Stimulated activated CD4-positive, alpha-beta T cell treated with anti-CD3 and anti-CD28 coated beads, Interleukin-12 subunit alpha, Interleukin-12 subunit beta, amount 100 ng/mL, for 24 hours (primary cell): Measurements from ENCODE around the gene SRSF8.
"Not testable (repeated sequence)": the region's sequence is repeated elsewhere in the genome, so short reads cannot be mapped to it uniquely, and the experiment has no call there.

Experiments used
- DNase-seq, 2 experiments: peaks; one replicate each; pipeline ENCODE4 v3.0.0-alpha.2; 2020; ENCODE audit warnings: low read depth in 2 of 2

The SRSF8 gene

DNA sequence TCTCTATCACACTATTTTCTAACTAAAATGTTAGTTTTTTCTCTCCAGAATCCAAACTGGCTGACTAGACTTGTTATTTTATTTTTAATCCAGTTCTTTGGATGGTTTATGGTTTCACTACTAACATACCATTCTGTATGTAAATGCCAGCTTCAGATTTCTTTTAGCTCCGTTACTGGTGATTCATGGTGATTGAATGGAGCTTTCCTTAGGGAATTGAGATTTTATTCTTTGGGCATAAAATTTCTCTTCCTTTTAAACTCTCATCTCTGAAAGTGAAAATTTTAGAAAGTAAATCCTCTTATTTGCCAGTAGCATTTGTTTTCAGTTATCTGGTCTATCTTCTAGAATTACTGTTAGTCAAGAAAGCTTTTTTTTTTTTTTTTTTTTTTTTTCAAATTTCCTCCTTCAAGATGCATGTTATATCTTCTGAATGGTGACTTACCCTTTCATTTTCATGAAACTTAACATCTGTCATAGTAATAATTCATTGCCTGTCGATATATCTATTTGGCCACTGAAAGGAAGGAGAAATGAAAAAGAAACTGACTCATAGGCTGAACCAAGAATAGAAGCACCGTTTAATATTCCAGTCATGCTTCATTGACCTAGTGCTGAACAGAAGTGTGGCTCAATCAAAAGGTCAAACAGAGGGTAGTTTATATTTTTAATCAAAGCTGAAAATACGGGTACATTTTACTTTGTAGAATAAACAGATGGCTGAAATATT lies 29.3 kb downstream of the SRSF8 start:
- DNase-seq, result no peak

DNA sequence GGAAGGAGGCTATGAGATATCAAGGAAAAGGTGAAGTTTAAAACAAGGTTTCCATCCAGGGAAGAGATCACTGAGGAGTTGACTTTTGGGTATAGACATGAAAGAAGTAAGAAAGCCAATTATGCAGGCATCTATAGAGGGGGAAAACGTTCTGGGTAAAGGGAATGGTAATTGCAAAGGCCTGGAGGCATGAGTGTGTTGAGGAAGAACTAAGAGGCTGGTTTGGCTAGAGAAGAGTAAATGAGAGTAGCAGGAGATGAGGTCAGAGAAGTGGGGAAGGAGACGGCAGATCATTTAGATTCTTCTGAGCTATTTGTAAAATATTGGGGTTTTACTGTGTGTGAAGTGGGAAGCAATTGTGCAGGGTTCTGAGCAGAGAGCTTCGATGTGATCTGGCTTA lies 30.5 kb downstream of the SRSF8 start:
- no peak for DNase-seq

DNA sequence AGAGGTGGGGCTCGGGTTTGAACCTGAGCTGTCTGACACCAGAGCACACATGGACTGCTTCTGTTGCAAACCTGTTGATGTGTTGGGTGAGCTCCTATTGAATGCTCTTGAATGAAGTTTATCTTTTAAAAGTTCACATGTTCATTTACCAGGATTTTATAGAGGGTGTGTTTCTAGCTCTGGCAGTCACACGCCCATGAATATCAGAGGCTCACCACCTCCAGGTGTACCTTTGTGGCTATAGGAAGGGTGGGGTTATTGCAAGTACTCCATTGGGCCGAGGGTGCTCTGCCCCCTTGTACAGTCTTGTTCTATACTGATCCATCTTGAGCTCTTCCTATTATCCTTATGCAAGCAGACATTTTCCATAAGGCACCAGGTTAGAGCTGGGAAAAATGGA lies 32.1 kb downstream of the SRSF8 start:
- DNase-seq, result no peak

DNA sequence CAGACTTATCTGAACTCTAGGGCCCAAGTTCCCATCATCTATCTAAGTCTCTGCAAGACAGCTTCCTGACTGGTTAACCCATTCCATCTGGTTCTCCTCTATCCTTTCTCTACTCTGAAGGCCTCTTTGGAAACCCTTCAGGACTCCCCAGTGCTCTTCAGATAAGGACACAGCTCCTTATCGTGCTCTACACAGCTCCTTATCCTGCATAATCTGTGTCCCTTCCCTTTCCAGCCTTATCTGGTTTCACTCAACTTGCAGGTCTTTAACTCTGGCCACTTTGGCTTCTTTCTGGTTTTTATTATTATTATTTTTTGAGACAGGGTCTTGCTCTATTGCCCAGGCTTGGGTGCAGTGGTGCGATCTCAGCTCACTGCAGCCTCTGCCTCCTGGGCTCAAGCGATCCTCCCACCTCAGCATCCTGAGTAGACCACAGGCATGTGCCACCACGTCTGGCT lies 33.5 kb downstream of the SRSF8 start:
- no peak for DNase-seq

DNA sequence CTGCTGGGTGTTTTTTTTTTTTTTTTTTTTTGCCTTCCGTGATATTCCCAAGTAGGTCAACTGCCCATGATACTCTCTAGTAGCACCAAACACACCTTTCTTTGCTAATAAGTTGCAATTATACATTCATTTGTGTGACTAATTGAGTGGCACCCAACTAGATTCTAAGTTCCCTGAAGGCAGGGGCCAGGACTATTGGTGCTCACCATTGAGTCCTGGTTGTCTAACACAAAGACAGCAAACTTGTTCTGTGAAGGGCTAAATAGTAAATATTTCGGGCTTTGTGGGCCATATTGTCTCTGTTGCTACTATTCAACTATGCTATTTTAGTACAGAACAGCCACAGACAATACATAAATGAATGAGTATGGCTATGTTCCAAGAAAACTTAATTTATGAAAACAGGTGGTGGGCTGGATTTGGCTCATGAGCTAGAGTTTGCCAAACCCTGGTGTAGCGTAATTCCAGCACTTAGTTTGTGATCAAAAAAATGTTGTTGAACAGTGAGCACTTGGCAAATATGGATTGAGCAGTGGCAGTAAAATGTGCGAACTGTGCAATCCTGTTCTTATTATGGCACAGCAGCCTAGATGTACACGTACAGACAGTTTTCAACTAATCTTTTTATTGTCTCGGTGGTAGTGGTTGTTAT lies 34.3 kb downstream of the SRSF8 start:
- DNase-seq, result no peak

DNA sequence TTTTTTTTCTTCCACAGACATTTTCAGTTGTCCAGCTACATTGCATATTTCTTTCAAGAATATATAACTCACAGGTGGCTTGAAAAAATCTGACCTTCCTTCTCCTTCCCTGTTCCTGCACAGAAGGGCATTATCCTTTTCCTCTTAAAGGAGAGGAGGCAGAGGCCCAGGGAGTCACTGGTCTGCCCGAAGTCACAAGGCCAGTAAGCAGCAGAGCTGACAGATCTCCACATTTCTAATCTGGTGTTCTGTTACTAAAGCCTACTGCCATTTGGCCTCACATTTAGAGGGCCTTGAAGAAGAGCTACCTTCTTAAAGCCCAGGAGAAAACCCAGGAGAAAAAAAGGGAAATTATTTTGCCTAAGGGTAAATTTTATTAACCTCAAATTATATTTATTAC lies 35.2 kb downstream of the SRSF8 start:
- DNase-seq, result no peak

DNA sequence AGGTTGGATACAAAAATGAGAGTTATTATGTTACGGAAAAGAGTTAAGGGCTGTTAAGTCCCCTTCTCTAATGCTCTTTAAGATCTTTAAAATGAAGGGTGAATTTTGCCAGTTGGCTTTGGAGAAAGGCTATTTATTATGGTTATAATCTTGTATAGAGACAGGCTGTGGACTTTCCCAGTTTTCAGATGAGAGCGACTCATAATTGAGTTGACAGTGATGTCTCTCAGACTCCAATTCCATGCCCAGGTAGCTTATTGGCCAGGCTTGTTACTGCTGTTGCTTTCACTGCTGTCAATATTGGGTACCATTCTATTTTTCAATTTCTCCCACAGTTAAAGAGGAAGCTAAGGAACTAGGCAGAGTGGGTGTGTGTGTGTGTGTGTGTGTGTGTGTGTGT lies 36.0 kb downstream of the SRSF8 start:
- no peak for DNase-seq

DNA sequence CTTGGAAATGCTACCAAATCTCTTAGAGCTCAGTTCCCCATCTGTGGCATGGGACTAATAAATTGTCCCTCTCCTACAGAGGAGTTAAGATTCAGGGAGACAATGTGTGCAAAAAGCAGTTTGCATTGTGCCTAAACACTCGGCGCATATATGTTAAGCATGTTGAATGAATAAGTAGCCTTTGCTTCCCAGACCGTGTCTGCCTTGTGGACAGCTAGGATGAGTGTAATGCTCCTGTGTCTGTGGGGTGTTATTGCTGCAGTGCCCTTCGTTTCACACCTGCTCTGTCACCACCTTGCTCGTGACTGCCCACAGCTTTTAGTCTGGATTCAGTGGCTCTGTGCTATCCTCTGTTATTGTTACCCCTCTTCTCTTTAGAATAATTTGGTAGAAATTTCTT lies 37.0 kb downstream of the SRSF8 start:
- DNase-seq, result no peak

DNA sequence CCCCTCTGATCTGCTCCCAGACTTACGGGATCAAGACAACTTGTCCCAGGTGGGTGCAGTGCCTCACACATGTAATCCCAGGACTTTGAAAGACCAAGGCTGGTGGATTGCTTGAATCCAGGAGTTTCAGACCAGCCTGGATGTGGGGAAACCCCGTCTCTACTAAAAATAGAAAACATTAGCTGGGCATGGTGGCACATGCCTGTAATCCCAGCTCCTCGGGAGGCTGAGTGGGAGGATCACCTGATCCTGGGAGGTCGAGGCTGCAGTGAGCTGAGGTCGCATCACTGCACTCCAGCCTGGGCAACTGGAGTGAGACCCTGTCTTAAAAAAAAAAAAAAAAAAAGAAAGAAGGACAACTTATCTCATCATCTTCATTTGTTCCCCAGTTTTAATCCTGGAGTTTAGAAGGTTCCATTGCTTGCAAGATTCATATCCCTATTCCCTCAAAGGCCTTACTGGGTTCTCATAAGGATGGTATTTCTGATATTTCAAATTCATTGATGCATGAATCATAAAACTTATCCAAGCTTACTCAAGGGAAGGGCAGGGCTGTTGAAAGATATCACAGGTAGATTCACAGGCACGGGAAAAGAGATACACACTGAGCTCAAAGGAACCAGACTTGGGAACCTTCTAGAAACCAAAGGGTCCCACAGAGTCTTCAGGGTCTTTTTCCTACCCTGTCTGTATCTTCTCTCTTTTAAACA lies 37.6 kb downstream of the SRSF8 start:
- DNase-seq, result no peak

DNA sequence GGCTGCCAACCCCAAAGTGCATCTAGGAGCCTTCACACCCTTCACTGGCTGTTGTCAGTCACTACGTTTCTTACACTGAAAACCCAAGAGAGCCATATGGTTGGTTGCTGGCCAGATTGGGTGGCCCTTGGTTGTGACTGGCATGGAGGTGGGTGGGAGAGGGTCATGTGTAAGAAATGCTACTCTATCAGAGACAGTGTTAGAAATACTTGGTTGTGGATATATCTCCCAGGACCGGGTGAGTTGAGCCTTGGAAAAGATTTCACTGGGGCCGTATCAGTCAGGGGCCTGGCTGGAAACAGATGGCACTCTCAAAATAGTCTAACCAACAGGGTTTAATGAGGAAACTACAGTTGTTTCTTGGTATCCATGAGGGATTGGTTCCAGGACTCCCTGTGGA lies 38.1 kb downstream of the SRSF8 start:
- DNase-seq, result no peak

DNA sequence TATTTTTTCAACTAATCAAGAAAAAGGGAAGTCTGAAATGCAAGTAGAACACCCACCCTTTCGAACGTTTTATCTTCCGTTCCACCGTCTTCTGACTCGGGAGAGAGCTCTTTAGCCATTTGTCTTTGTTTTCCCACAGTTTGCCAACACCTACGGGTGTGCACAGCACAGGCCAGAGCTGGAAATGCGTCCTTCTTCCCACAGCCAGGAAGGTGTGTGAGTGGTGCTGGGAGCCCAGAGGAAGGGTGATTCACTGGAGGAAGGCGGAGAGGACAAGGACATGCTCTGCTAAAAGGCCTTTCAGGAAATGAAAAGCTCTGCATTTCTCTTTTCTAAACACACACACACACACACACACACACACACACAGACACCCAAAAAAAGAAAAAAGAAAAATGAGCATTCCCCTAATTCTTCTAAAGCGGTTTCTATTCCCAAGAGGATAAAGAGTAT lies 41.5 kb downstream of the SRSF8 start:
- DNase-seq, result no peak

DNA sequence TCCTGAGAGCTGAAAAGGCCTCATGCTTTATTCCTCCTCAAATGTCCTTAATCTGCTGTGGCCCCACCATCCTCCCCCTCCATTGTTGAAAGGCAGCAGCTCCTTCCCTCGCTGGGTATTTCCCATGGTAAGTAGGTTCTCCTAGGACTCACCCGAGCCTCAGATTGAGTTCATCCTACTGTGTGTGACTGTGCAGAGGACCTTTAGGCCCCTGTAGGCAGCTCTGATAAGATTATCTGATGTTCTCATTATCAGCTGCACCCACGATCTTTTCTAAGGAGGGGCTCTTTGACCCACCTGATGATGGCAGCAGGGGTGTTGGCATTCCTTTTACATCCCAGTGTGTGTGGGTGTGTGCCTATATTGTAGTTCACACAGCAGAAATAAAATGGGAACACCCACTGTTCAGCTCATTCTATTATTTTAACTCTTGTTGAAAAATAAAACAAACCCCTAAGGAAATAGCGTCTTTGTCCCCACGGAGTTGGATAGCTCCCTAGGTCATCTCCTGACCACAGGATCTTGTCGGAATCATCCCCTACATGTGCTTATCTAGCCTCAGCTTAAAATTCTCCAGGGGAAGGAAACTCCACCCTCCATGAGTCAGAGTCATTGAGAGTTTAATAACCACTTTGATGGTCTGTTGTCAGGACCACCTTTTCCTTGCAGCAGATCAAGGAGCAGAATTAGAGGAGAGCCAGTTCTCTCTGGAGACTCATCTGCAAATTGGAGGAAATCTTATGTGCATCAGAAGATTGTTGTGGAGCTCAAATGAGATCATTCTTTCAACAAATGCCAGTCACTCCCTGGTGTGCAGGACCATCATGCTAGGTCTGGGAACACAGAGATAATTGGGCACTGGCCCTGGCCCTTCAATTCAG lies 42.2 kb downstream of the SRSF8 start:
- no peak for DNase-seq

DNA sequence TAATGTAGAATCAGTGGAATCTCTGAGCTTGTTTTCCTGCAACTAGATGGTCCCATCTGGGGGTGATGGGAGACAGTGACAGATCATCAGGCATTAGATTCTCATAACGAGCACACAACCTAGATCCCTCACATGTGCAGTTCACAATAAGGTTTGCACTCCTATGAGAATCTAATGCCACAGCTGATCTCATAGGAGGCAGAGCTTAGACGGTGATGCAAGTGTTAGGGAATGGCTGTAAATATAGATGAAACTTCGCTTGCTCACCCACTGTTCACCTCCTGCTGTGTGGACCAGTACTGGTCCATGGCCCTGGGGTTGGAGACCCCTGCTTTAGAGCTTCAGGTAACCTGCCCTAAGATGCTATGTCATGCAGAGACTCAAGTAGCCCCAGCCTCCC lies 44.8 kb downstream of the SRSF8 start:
- DNase-seq, result not testable (repeated sequence)

DNA sequence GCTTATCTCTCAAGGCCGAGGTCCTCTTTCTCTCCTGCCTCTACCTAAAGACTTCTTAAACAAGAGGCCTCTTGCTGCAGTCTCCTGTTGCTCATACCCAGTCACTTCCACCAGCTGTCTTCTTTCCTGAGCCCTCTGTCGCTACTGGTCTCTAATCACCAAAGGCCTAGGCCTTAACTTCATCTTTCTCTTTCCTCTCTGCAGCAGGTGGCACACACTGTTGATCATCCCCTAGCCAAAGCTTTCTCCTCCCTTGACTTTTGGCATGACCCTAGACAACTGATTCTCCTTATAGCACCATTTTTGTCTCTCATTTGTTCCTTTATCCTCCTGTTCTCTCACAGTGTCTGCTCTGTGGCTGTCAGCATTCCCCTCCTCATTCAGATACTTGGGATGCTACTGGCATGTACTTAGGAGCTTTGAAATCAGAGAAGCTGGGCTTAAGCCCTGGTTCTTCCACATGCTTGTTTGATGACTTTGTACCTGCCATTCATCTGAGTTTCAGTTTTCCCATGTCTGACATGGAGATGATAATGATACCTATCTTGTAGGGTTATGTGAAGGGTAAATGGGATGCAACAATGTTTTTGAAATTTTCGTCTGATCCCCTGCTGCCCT lies 45.3 kb downstream of the SRSF8 start:
- no peak for DNase-seq

DNA sequence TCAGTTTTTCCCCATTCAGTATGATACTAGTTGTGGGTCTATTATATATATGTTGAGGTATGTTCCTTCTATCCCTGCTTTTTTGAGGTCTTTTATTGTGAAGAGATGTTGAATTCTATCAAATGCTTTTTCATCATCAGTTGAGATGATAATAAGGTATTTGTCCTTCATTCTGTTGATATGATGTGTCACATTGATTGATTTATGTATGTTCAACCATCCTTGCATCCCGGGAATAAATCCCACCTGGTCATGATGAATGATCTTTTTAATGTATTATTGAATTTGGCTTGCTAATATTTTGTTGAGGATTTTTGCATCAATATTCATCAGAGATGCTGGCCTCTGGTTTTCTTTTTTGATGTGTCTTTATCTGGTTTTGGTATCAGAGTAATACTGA lies 48.9 kb downstream of the SRSF8 start:
- DNase-seq, result no peak

DNA sequence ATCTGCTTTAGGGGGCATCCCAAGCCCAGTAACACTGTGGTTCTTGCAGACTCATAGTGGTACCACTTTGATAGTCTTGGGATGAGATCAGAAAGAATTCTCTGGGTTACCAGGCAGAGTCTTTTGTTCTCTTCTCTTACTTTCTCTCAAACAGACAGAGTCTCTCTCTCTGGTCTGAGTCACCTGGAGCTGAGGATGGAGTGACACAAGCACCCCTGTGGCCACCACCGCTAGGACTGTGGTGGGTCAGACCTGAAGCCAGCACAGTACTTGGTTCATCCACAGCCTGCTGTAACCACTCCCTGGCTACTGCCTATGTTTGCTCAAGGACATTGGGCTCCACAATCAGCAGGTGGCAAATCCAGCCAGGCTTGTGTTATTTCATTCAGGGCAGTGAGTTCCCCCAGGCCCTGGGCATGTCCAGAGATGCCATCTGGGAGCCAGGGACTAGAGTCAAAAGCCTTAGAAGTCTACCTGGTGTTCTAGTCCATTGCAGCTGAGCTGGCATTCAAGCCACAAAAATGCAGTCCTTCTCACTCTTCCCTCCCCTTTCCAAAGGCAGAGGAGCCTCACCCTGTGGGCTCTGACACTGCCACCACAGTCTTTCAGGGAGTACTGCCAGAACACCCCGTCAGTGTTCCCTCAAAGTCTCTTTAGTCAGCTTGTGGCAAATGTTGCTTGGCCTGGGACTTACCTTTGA lies 52.8 kb downstream of the SRSF8 start:
- no peak for DNase-seq
